Ishikawa (cell line): Measurements from ENCODE around the gene LIG3.

ENCODE experiments used
- MAX ChIP-seq: IDR thresholded peaks from 2 replicates; pipeline ENCODE4 v1.6.1; 2012
- NFIC ChIP-seq: IDR thresholded peaks from 2 replicates; pipeline ENCODE4 v1.6.1; 2012
- TAF1 ChIP-seq: IDR thresholded peaks from 2 replicates; pipeline ENCODE4 v1.6.1; 2012; ENCODE audit warnings: low read depth, mild to moderate bottlenecking

GRCh38 chr17:35025541-35025940 is 45.2 kb downstream of the LIG3 start:
- TF ChIP-seq MAX, result no peak
- no peak for TF ChIP-seq TAF1
- TF ChIP-seq NFIC, result no peak
